ENCODE data around the gene LRRC46.

LRRC46 gene

GRCh38 chr17:47821424-47822391, 9.8 kb upstream of the LRRC46 start, which contains the start of gene OSBPL7:
TSS of gene OSBPL7 (minus strand) at chr17:47821794. CDS start at chr17:47820278, 1,516 bp downstream.
- H3K4me3 ChIP-seq (ENCODE audit: low read depth, low read length): peak within 1 kb of the TSS; percentile 91
- DNase-seq (ENCODE audit: low read depth): peak; percentile 70

DNA sequence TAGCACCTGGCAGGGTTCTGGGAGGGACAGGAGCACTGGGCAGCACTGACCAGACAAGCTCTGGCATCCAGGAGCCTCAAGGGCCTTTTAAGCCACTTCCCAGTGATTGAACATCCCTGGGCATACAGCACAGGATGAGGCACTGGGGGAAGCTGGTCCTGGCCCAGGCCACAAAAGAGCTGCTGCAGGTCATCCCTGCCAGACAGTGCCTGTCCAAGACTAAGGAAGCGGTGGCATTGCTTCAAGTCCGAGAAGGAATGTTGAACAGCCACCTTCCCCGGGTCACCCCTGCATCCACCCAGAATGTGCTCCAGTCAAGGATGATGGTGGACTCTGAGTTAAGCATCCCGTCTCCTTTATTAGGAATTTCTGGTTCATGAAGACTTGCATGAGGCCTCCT, 8.7 kb upstream of the LRRC46 start:
- no peak for DNase-seq (ENCODE audit: low read depth)

GRCh38 chr17:47823519-47823918, 8.0 kb upstream of the LRRC46 start:
- no peak overlapping the region for H3K4me3 ChIP-seq (ENCODE audit: low read depth, low read length)
- no peak for DNase-seq (ENCODE audit: low read depth)

More for the DNA sequence above, 8.7 kb upstream of the LRRC46 start:
- no peak overlapping the region for H3K4me3 ChIP-seq (ENCODE audit: low read depth, low read length)

GRCh38 chr17:47829870-47830269, 1.6 kb upstream of the LRRC46 start:
- no peak for DNase-seq (ENCODE audit: low read depth)
- no peak overlapping the region for H3K4me3 ChIP-seq (ENCODE audit: low read depth, low read length)

- DNase-seq (ENCODE audit: low read depth): no peak
Measured at GRCh38 chr17:47830396-47831002, 971 bp upstream of the LRRC46 start.

GRCh38 chr17:47831934-47832327, 461 bp downstream of the LRRC46 start:
- peak overlapping the region; percentile 72 for H3K4me3 ChIP-seq (ENCODE audit: low read depth, low read length)
- no peak for DNase-seq (ENCODE audit: low read depth)

More at GRCh38 chr17:47830396-47831002, 971 bp upstream of the LRRC46 start:
- peak overlapping the region; percentile 72 for H3K4me3 ChIP-seq (ENCODE audit: low read depth, low read length)

- no peak for DNase-seq (ENCODE audit: low read depth)
- H3K4me3 ChIP-seq (ENCODE audit: low read depth, low read length): no peak overlapping the region
Measured at GRCh38 chr17:47834756-47835155, 3.3 kb downstream of the LRRC46 start.

GRCh38 chr17:47836601-47837000, 5.1 kb downstream of the LRRC46 start:
- no peak overlapping the region for H3K4me3 ChIP-seq (ENCODE audit: low read depth, low read length)
- DNase-seq (ENCODE audit: low read depth): no peak

DNA sequence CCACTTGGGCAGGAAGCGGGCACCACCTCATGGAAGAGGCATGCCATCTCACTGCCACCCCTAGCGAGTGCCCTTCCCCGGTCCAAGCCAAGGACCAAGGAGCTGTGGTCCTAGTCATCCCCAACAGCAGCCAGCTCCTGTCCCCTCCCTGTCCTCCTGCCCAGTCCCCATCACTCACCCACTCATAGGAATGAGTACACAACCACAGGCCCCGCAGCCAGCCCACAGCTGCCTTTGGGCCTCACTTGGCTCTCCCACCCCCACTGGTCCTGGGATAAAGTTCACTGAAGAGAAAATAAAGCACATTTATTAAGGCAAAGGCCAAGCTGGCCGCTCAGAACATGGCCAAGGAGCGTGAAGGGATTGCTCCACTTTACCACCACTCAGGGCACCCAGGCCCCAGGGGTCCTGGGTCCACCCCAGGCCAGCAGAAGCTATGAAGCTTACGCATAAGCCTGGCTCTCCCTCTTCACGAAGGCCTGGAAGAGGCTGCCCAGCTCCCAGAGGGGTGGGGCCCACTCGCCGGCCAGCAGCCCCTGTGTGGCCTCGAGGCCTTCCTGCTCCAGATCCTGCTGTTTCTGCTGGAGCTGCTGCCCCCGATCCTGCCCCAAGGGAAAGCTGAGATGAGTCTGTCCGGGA, 6.0 kb downstream of the LRRC46 start:
- H3K4me3 ChIP-seq (ENCODE audit: low read depth, low read length): no peak overlapping the region
- DNase-seq (ENCODE audit: low read depth): no peak

DNA sequence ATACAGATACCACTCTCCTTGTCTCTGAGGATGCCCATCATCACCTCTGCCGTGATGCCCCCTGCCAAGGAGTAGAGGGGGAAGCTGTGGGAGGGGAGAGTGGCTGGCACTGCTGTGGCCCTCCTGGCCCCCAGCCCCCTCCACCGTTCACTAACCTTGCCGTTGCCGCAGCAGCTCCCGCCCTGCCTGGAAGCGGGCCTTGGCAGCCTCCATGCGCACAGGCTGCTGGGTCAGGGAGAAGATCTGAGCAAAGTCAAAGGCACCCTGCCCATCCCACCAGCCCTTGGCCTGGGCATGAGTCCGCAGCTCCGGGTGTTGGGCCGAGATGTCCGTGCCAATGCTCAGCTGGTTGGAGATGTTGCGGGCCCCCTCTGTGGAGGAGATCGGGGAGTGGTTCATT, 7.2 kb downstream of the LRRC46 start:
- no peak overlapping the region for H3K4me3 ChIP-seq (ENCODE audit: low read depth, low read length)
- no peak for DNase-seq (ENCODE audit: low read depth)

DNA sequence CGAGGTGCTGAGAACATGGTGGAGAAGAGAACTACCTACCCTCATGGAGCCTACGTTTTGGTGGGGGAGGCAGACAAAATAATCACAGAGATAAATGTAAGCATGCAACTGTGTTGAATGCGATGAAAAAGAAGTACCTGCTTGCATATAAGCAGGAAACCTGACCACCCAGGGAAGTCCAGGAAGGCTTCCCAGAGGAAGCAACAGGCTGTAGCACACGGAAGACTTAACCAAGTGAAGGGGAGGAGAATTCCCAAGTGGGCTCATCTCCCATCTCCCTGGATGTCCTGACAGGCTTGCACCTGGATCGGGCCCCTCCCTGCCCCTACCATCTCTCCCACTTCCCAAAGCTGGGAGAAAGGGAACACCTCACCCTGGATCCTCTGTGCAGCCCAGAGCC, 7.6 kb downstream of the LRRC46 start:
- H3K4me3 ChIP-seq (ENCODE audit: low read depth, low read length): no peak overlapping the region
- no peak for DNase-seq (ENCODE audit: low read depth)

- no peak for DNase-seq (ENCODE audit: low read depth)
- H3K4me3 ChIP-seq (ENCODE audit: low read depth, low read length): peak overlapping the region; percentile 72
Measured at GRCh38 chr17:47840001-47840741, 8.7 kb downstream of the LRRC46 start.

- DNase-seq (ENCODE audit: low read depth): no peak
- H3K4me3 ChIP-seq (ENCODE audit: low read depth, low read length): peak within 1 kb of the TSS; percentile 72
Measured at GRCh38 chr17:47840742-47841487, 9.4 kb downstream of the LRRC46 start, which contains the start of gene SCRN2. TSS of gene SCRN2 (minus strand) at chr17:47841273. CDS start at chr17:47840843, 430 bp downstream.

DNA sequence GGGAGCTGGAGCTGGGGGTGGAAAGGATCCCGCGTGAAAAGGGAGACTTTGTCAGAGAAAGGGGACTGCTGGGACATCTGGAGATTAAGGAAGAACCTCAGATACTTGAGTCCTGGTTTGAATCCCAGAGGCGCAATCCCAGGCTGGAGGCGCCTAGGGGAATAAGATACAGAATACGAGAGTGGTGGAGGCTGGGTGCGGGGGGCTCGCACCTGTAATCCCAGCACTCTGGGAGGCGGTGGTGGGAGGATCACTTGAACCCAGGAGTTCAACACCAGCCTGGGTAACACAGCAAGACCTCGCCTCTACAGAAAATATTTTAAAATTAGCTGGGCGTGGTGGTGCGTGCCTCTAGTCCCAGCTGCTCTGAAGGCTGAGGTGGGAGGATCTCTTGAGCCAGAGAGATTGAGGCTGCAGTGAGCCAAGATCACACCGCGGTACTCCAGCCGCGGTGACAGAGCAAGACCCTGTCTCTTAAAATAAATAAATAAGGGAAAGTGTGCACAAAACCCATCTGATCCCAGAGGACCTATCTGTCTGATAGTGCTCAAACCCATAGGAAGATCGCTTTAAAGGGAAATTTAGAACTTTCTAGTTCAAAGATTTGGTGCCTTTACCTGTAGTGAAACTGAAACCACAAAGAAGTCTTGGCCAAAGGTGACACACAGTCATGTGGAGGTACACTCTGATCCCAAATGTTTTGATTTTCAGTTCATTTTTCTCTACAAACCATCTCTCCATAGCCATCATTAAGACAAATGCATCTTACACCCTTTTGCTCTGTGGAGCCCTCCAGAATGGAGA, 10.2 kb downstream of the LRRC46 start:
- peak overlapping the region; percentile 72 for H3K4me3 ChIP-seq (ENCODE audit: low read depth, low read length)
- no peak for DNase-seq (ENCODE audit: low read depth)

DNA sequence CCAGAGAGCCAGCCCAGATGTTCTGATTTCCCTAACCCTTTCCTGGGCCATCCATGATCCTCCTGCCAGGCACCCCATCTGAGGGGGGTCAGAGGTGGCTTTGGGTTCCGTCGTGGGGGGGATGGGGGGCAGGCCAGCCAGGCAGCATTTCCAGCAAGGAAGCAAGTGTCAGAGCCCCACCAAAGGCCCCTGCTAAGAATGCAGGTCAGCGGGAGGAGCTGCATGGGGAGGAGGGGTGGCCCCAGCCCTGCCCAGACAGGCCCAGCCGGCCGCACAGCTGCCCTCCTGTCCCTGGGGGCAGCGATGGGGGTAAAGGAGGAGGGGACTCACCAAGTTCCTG, 11.9 kb downstream of the LRRC46 start:
- no peak for DNase-seq (ENCODE audit: low read depth)

DNA sequence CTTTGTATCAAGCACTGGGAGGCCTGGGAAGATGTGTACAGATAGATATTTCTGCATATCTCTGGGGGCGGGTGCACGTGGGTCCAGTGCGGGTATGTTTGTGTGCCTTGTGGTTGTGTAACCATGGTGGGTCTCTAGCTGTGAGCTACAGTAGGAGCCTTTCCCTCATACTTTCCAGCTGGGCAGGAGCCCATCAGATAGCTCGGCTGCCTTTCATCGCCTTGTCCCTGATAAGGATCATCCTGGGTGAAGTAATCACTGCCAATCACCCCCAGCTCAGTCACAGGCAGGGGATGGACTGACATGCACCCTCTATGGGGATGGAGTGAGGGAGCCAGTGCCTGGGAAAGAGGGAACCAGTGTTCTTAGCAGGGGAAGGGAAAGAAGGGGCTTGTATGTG, 12.8 kb downstream of the LRRC46 start:
- H3K4me3 ChIP-seq (ENCODE audit: low read depth, low read length): no peak overlapping the region
- DNase-seq (ENCODE audit: low read depth): no peak

More for the DNA sequence above, 11.9 kb downstream of the LRRC46 start:
- H3K4me3 ChIP-seq (ENCODE audit: low read depth, low read length): no peak overlapping the region

GRCh38 chr17:47844814-47845715, 13.6 kb downstream of the LRRC46 start:
- no peak overlapping the region for H3K4me3 ChIP-seq (ENCODE audit: low read depth, low read length)
- no peak for DNase-seq (ENCODE audit: low read depth)
